Measurements from ENCODE around the gene PCED1B.
A peak's percentile ranks its signal among the peaks of the same experiment; 100 is the strongest.
"Not testable (repeated sequence)": the region's sequence is repeated elsewhere in the genome, so short reads cannot be mapped to it uniquely, and the experiment has no call there.

PCED1B gene

DNA sequence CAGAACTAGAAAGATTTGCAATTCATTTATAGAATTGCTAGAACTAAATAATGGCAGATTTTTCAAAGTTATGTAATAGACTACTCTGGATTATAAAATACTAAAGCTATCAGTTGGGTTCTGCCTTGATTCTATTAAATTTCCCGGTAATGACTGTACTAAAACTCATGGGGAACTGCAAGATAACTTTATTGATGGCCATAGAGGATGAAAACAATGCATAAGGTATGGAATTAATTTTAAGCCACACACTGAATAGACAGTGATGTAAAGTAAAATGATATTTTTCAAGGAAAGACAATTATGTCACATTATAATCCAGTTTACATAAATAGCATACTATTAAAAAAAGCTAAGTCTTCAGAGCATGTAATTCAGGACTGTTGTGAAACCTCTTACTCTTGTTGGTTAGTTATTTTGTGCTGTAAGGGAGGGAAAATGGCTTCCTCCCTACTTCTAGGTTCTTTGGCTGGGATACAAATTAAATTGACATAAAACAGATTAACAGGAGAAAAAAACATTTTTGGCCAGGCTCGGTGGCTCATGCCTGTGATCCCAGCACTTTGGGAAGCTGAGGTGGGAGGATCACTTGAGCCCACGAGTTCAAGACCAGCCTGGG, 134.7 kb downstream of the PCED1B start:
- no peak for DNase-seq

DNA sequence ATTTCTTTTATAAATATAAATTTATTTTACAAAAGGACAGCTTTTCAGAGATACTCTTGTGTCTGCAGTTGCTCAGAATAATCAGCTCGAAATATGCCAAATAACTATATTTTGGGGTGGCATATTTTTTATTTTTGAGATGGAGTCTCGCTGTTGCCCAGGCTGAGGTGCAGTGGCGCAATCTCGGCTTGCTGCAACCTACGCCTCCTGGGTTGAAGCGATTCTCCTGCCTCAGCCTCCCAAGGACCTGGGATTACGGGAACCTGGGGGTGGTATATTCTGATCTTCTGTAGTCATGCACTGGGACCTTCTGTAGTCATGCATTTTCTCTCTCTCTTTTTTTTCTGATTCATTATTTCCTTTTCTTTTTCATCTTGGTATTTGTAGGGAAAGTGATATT, 135.3 kb downstream of the PCED1B start:
- no peak for DNase-seq

DNA sequence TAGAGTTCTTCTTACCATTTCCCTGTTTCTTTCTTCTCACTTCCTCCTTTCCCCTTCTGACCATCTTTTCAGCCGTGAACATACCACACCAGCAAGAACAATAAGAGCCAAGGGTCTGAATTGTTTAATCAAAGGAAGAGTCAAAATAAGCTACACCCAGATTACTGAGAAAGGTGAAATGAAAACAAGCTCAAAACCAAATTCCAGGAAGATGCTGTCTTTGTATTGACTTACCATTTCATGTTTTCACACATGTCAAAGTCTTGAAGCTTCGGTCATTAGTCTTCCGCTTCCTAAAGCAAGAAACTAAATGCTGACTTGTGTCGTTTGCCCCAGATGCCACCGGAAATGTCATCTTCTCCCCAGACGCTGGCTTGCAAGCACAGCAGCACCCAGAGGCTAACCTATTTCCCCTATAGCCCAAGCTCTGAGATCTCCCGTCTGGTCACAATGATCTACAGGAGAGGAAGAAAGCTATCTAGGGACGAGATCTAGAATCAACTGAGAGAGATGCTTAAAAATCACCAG, 136.8 kb downstream of the PCED1B start:
- no peak for DNase-seq

DNA sequence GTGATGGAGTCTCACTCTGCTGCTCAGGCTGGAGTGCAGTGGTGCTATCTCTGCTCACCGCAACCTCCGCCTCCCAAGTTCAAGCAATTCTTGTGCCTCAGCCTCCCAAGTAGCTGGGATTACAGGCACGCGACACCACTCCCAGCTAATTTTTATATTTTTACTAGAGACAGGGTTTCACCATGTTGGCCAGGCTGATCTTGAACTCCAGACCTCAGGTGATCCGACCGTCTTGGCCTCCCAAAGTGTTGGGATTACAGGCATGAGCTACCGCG, 138.1 kb downstream of the PCED1B start:
- not testable (repeated sequence) for DNase-seq

DNA sequence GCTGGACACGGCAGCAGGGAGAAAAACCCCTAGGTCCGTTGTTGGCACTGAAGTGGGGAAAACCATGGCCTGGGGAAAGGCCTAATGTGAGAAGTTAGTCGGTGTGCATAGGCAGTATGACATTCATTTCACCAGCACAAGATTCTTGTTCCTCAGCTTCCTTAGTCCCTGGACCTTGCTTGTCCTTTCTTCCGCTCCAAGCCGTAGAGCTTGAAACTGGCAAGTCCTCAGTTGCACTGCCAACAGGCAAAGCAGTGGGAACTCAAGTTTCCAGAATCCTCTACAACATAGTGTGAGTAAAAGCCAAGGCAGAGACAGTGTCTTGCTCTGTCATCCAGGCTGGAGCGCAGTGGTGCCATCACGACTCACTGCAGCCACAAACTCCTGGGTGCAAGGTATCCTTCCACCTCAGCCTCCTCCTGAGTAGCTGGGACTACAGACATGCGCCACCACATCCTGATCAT, 138.8 kb downstream of the PCED1B start:
- DNase-seq: no peak

GRCh38 chr12:47219243-47219642, 139.8 kb downstream of the PCED1B start:
- DNase-seq: peak; percentile 45

GRCh38 chr12:47221256-47222023, 142.0 kb downstream of the PCED1B start:
- DNase-seq: no peak

GRCh38 chr12:47222520-47223030, 143.2 kb downstream of the PCED1B start:
- no peak for DNase-seq

DNA sequence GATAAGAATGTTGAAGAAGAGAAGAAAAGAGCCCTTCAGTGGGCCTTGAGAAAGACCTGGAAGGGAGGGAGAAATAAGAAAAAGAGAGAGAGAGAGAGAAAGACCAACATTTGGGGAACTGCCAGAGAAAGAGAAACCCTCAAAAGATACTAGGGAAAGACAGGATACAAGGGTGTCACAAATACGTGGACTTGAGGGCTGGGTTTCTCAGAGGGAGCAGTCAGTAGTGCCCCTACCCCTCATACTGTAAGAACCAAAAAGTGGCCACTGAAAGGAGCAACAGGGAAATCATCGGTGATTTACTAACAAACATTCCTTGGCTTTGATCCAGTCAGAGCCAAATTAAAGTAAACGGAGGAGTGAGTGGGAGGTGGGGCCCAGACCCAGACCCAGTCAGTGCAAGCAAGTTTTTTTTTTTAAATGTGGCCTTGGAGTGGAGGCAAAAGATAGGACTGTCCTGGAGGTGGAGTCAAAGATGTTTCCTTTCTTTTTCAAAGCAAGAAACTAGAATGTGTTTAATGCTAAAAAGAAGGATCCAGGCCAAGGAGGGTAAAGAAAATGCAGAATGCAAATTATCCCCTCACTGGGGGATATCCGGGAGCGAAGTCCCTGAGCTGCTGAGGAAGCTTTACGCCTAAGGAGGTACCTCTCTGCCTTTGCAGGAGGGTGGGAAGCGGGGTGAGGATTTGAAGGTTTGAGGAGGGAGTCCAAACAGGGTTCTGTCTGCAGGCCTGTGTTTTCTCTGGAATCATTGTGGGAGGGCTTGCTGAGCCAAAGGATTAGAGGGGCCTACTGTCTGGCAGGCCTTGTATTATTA, 143.8 kb downstream of the PCED1B start:
- DNase-seq: no peak

GRCh38 chr12:47223848-47224213, 144.4 kb downstream of the PCED1B start:
- no peak for DNase-seq

- DNase-seq: no peak
Observed at GRCh38 chr12:47224563-47225133, 145.2 kb downstream of the PCED1B start.

- no peak for DNase-seq
Observed at GRCh38 chr12:47225356-47225755, 145.9 kb downstream of the PCED1B start.

DNA sequence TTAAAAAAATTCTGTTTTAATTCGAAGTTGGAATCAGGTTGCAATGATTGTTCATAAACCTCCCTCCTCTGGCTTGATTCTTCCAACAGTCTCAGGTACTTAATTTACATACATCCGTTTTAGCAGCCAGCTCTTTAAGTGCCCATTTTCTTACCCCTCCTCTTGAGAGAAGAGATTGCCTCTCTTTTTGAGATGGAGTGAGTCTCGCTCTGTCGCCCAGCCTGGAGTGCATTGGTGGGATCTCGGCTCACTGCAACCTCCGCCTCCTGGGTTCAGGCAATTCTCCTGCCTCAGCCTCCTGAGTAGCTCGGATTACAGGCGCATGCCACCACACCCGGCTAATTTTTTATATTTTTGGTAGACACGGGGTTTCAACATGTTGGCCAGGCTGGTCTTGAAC, 146.8 kb downstream of the PCED1B start:
- DNase-seq: no peak

DNA sequence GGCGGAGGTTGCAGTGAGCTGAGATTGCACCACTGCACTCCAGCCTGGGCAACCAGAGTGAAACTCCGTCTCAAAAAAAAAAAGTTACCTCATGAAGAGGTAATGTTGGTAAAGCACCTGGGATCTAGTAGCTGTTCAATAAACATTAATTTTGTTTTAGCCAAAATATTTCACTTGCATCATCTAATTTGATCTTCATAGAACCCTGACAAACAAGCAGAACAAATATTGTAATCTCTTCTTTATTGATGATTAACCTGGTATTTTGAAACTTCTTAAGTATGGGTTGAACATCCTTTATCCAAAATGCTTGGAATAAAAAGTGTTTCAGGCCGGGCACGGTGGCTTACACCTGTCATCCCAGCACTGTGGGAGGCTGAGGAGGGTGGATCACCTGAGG, 149.4 kb downstream of the PCED1B start:
- DNase-seq: no peak

DNA sequence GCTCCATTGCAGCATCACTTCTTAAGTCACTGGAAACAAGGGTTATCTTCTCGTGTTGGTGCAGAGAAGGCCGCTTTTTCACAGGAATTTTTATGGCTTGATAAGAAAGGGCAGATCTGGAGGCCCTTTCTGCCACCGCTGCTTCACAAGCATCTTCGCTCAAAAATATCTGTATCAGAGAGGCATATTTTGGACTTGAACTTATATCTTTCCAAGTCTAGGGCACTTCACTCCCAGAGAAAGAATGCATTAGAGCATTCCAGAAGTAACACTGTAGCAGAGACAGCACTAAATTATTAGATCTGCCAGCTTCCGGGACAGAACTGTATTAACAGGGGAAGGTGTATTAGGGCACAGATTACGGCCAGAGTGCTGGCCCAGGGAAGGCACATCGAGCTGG, 152.0 kb downstream of the PCED1B start:
- peak; percentile 71 for DNase-seq

DNA sequence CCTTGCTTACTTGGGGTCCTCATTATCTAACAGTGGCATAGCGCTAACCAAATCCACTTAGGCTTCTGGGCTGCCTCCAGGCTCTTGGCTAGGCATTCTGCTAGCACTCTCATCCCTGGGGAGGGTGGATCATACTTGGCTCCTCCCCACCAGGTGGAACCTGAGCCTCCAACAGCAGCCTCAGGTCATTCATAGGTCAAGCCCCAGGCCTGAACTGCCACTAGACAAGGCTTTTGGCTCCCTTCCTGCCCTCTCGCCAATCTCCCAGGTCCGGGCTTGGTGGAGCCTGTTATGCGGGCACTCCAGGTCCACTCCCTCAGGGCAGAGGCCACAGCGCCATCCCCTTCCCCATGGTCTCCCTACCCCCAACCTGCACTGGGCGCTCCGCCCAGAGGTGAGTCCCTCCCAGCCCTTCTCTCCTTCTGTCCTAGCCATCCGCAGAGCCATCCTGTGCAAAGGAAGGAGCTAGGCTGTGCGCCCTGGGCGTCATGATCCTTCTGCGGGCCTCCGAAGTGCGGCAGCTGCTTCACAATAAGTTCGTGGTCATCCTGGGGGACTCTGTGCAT, 155.2 kb downstream of the PCED1B start:
- no peak for DNase-seq

GRCh38 chr12:47235258-47236040, 156.0 kb downstream of the PCED1B start:
- no peak for DNase-seq

- DNase-seq: peak; percentile 92
Observed at GRCh38 chr12:47236109-47236714, 156.8 kb downstream of the PCED1B start.

- DNase-seq: no peak
Observed at GRCh38 chr12:47237751-47238211, 158.4 kb downstream of the PCED1B start.

- peak; percentile 42 for DNase-seq
Observed at GRCh38 chr12:47238669-47239114, 159.3 kb downstream of the PCED1B start.

DNA sequence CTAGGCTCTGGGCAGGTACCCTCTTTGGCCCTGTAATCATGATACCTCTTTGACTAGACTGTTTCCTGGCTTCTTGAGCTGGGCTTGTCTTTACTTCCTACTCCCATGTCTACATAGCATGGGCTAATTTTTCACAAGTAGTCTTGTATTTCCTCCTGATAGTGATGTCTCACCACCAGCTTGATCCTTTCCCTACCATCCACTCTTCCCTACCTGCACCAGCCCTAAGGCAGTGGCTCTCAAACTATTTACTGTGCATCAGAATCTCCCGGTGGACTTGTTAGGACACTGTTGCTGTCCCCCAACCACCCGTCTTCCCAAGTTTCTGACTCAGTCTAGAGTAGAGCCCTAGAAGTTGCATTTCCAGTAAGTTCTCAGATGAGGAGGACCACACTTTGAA, 163.0 kb downstream of the PCED1B start:
- DNase-seq: no peak
